Osteoblast (primary cell): ENCODE results near the gene CCDC9. TPM values are rescaled to one million over a fixed set of nuclear protein-coding genes. Genes with fewer than 3 reads are reported as not detected.
"Not testable (repeated sequence)": the region's sequence is repeated elsewhere in the genome, so short reads cannot be mapped to it uniquely, and the experiment has no call there.

Source experiments
- DNase-seq: peaks from one replicate; pipeline ENCODE4 v3.0.0; 2011; ENCODE audit warnings: low spot score, mixed read lengths; ENCODE audit not compliant: insufficient read length; ENCODE audit errors: missing footprints
- H2AFZ ChIP-seq: 2 replicates; pipeline ENCODE4 v1.6.0; 2011; ENCODE audit warnings: mild to moderate bottlenecking, low read length
- H3K27ac ChIP-seq: 2 replicates; pipeline ENCODE4 v1.5.1; 2011; ENCODE audit warnings: mild to moderate bottlenecking, low read depth, low read length, moderate library complexity
- H3K27me3 ChIP-seq: 2 replicates; pipeline ENCODE4 v1.6.0; 2012; ENCODE audit warnings: mild to moderate bottlenecking, control low read depth, inconsistent platforms, low read length, moderate library complexity; ENCODE audit not compliant: insufficient read depth
- H3K36me3 ChIP-seq: 2 replicates; pipeline ENCODE4 v1.5.1; 2011; ENCODE audit warnings: mild to moderate bottlenecking, low read length, control low read depth, moderate library complexity; ENCODE audit not compliant: insufficient read depth
- H3K4me1 ChIP-seq: 2 replicates; pipeline ENCODE4 v1.5.1; 2011; ENCODE audit warnings: mild to moderate bottlenecking, low read length, control low read depth, moderate library complexity; ENCODE audit not compliant: insufficient read depth
- H3K4me2 ChIP-seq: 2 replicates; pipeline ENCODE4 v1.6.0; 2011; ENCODE audit warnings: mild to moderate bottlenecking, low read length; ENCODE audit not compliant: insufficient read depth
- H3K4me3 ChIP-seq: fragments of 200-600 bp; sonication (generic); 3 replicates; pipeline ENCODE4 v1.5.1; 2012; ENCODE audit warnings: mild to moderate bottlenecking, low read length, inconsistent platforms; ENCODE audit not compliant: insufficient read depth
- H3K79me2 ChIP-seq: 2 replicates; pipeline ENCODE4 v1.6.0; 2012; ENCODE audit warnings: mild to moderate bottlenecking, low read length, control low read depth, inconsistent platforms; ENCODE audit not compliant: insufficient read depth
- H3K9me3 ChIP-seq: 2 replicates; pipeline ENCODE4 v1.5.1; 2011; ENCODE audit warnings: low read depth, low read length, control low read depth
- H4K20me1 ChIP-seq: 2 replicates; pipeline ENCODE4 v1.6.0; 2012; ENCODE audit warnings: mild to moderate bottlenecking, low read length, control low read depth; ENCODE audit not compliant: insufficient read depth
- total RNA-seq: library from RNA; depleted of rRNA; stranded (reverse); fragments of >200 nt; gene quantifications from 2 replicates; pipeline ENCODE4 v1.2.3, GENCODE V29; 2012
- TF ChIP-seq, protein P1 (sequence below): IDR thresholded peaks from 2 replicates; pipeline ENCODE4 v1.5.1; 2011; ENCODE audit warnings: mild to moderate bottlenecking, low read depth, low read length, moderate library complexity; ENCODE audit errors: extremely low read depth

Gene CCDC9
- total RNA-seq, 1 donor, result 7.6 TPM

DNA sequence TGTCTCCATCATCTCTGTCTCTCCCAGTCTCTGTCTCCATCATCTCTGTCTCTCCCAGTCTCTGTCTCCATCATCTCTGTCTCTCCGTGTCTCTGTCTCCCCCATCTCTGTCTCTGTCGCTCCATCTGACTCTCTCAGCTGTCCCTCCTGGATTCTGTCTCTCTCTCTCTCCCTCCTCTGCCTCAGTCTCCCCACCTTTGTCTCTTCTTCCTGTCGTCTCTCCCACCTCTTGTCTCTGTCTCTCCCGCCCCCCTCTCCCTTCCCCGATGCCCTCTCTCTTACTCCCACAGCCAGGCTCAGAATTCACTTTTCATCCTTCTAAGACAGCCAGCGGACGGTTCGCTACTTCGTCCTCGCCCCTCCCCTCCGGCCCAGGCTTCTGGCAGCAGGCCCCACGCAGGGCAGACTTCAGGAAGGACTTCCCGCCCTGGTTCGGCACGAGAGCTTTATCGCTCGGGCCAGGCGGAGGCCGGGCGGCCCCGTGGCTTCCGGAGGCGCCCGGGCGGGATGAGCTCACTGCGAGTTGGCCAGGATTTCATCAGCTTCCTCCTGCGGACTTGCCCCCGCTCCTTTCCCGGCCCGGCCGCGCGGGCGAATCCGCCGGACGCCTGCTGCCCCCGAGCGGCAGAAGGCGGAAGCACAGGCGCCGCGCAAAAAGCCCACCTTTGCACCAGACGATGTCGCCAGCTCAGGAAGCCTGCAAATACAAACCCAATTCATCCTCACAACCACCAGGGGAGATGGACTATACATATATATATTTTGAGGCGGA, 12.4 kb upstream of the CCDC9 start:
- DNase-seq, result peak; percentile 100
- H2AFZ ChIP-seq, result peak overlapping the region; percentile 74
- H3K4me1 ChIP-seq, result peaks cover 17% of the 10 kb centered on the region
- H4K20me1 ChIP-seq, result no peaks in the 10 kb centered on the region
- H3K27me3 ChIP-seq, result peaks cover 5% of the 10 kb centered on the region
- TF ChIP-seq, protein P1, sequence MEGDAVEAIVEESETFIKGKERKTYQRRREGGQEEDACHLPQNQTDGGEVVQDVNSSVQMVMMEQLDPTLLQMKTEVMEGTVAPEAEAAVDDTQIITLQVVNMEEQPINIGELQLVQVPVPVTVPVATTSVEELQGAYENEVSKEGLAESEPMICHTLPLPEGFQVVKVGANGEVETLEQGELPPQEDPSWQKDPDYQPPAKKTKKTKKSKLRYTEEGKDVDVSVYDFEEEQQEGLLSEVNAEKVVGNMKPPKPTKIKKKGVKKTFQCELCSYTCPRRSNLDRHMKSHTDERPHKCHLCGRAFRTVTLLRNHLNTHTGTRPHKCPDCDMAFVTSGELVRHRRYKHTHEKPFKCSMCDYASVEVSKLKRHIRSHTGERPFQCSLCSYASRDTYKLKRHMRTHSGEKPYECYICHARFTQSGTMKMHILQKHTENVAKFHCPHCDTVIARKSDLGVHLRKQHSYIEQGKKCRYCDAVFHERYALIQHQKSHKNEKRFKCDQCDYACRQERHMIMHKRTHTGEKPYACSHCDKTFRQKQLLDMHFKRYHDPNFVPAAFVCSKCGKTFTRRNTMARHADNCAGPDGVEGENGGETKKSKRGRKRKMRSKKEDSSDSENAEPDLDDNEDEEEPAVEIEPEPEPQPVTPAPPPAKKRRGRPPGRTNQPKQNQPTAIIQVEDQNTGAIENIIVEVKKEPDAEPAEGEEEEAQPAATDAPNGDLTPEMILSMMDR, result peak; percentile 84
- H3K4me3 ChIP-seq, result peak overlapping the region; percentile 71
- H3K27ac ChIP-seq, result peak overlapping the region; percentile 72
- peak overlapping the region; percentile 83 for H3K4me2 ChIP-seq
- no peaks in the 10 kb centered on the region for H3K79me2 ChIP-seq
- no peaks in the 10 kb centered on the region for H3K36me3 ChIP-seq
- H3K9me3 ChIP-seq, result no peaks in the 10 kb centered on the region

DNA sequence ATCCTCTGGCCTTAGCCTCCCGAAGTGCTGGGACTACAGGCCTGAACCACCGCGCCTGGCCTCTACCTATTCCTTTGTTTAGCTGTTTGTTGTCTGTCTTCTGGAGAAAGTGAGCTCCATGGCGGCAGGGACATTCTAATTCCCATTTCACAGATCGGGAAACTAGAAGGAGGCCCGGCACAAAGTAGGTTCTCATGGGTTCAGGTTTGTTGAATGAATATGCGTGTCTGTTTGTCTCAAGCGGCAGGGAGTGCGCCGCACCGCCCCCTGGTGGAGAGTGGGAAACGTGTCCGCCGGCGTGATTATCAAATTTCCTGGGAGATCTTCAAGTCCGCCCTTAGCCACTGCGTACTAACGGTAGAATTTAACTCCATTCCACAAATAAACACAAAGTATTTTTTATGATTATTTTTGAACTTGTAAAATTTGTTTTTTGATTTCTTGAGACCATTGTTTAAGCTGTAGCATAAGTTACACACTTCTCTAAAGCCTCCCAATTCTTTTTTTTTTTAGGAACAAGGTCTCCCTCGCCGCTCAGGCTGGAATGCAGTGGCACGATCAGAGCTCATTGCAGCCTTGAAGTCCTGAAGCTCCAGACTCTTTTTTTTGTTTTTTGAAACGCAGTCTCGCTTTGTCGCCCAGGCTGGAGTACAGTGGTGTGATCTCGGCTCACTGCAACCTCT, 8.9 kb upstream of the CCDC9 start:
- H3K79me2 ChIP-seq, result no peaks in the 10 kb centered on the region
- H3K36me3 ChIP-seq, result no peaks in the 10 kb centered on the region
- H3K27me3 ChIP-seq, result no peaks in the 10 kb centered on the region
- H3K9me3 ChIP-seq, result no peaks in the 10 kb centered on the region
- H4K20me1 ChIP-seq, result no peaks in the 10 kb centered on the region
- H3K4me1 ChIP-seq, result peaks cover 7% of the 10 kb centered on the region
- TF ChIP-seq, protein P1, result peak; percentile 96
- peak; percentile 96 for DNase-seq
- H3K4me2 ChIP-seq, result peak overlapping the region; percentile 26
- peak overlapping the region; percentile 11 for H2AFZ ChIP-seq
- no peak overlapping the region for H3K4me3 ChIP-seq
- H3K27ac ChIP-seq, result no peak overlapping the region

DNA sequence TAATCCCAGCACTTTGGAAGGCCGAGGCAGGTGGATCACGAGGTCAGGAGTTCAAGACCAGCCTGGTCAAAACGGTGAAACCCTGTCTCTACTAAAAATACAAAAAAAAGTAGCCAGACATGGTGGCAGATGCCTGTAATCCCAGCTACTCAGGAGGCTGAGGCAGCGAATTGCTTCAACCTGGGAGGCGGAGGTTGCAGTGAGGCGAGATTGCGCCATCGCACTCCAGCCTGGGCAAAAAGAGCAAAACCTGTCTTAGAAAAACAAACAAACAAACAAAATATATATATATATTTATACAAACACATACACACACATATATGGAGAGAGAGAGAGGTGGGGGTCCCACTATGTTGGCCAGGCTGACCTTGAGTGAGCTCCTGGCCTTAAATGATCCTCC, 3.3 kb upstream of the CCDC9 start:
- H3K4me2 ChIP-seq, result peak overlapping the region; percentile 77
- H3K9me3 ChIP-seq, H3K36me3 ChIP-seq, H4K20me1 ChIP-seq, H3K79me2 ChIP-seq, H3K4me3 ChIP-seq, H3K27me3 ChIP-seq, H2AFZ ChIP-seq, DNase-seq: not testable (repeated sequence)
- H3K4me1 ChIP-seq, result peaks cover 20% of the 10 kb centered on the region
- peak overlapping the region; percentile 71 for H3K27ac ChIP-seq

DNA sequence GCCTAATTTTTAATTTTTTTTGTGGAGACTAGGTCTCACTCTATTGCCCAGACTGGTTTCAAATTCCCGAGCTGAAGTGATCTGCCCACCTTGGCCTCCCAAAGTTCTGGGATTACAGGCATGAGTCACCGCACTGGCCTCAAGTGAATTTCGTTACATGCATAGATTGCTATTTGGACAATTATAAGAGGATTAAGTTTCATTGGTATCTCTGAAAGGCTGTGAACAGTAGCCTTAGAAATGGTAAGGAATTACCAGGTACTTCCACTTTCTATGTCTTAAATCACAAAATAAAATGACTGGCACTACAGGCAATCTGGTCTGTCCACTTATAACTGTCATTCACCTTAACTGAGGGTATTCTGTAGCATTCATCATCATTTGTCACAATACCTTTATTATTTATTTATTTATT, 2.9 kb upstream of the CCDC9 start:
- TF ChIP-seq, protein P1, result no peak
- H4K20me1 ChIP-seq, result no peaks in the 10 kb centered on the region
- DNase-seq, result peak; percentile 59
- H3K4me3 ChIP-seq, result no peak overlapping the region
- H3K36me3 ChIP-seq, result peaks cover under 1% of the 10 kb centered on the region
- peaks cover 9% of the 10 kb centered on the region for H3K79me2 ChIP-seq
- no peaks in the 10 kb centered on the region for H3K27me3 ChIP-seq
- peaks cover 24% of the 10 kb centered on the region for H3K4me1 ChIP-seq
- H3K27ac ChIP-seq, result peak overlapping the region; percentile 71
- peak overlapping the region; percentile 77 for H3K4me2 ChIP-seq
- H2AFZ ChIP-seq, result no peak overlapping the region
- H3K9me3 ChIP-seq, result no peaks in the 10 kb centered on the region
